HK-2 (cell line): ENCODE data around the gene RAB11A.

Experiments
- DNase-seq: peaks from one replicate; pipeline ENCODE4 v3.0.0-alpha.2; 2018; ENCODE audit not compliant: unreplicated experiment

RAB11A gene

GRCh38 chr15:65916664-65917406 lies 47.5 kb downstream of the RAB11A start:
- peak; percentile 38 for DNase-seq

- DNase-seq = no peak
Observed at GRCh38 chr15:65917407-65917756, 48.1 kb downstream of the RAB11A start.

GRCh38 chr15:65917936-65918335 lies 48.6 kb downstream of the RAB11A start:
- DNase-seq = no peak

- no peak for DNase-seq
Observed at GRCh38 chr15:65918357-65918920, 49.1 kb downstream of the RAB11A start.

GRCh38 chr15:65918945-65919344 lies 49.7 kb downstream of the RAB11A start:
- DNase-seq = no peak

GRCh38 chr15:65919353-65919752 lies 50.1 kb downstream of the RAB11A start:
- DNase-seq = no peak

- DNase-seq = no peak
Observed at GRCh38 chr15:65920121-65920520, 50.8 kb downstream of the RAB11A start.

GRCh38 chr15:65920825-65921309 lies 51.6 kb downstream of the RAB11A start:
- no peak for DNase-seq

- DNase-seq = no peak
Observed at GRCh38 chr15:65921780-65922179, 52.5 kb downstream of the RAB11A start.

- no peak for DNase-seq
Observed at GRCh38 chr15:65922621-65923020, 53.3 kb downstream of the RAB11A start.

GRCh38 chr15:65923264-65923663 lies 54.0 kb downstream of the RAB11A start:
- no peak for DNase-seq

- no peak for DNase-seq
Observed at GRCh38 chr15:65924004-65924403, 54.7 kb downstream of the RAB11A start.

- DNase-seq = no peak
Observed at GRCh38 chr15:65925338-65925737, 56.0 kb downstream of the RAB11A start.

GRCh38 chr15:65926459-65926858 lies 57.2 kb downstream of the RAB11A start:
- no peak for DNase-seq

- no peak for DNase-seq
Observed at GRCh38 chr15:65926899-65927298, 57.6 kb downstream of the RAB11A start.

- DNase-seq = no peak
Observed at GRCh38 chr15:65927545-65927944, 58.3 kb downstream of the RAB11A start.

- no peak for DNase-seq
Observed at GRCh38 chr15:65929573-65929972, 60.3 kb downstream of the RAB11A start.

- no peak for DNase-seq
Observed at GRCh38 chr15:65930134-65930533, 60.8 kb downstream of the RAB11A start.

GRCh38 chr15:65931221-65931620 lies 61.9 kb downstream of the RAB11A start:
- DNase-seq = no peak

- no peak for DNase-seq
Observed at GRCh38 chr15:65935391-65935790, 66.1 kb downstream of the RAB11A start.

GRCh38 chr15:65936282-65936681 lies 67.0 kb downstream of the RAB11A start:
- DNase-seq = no peak

GRCh38 chr15:65937054-65937453 lies 67.8 kb downstream of the RAB11A start:
- DNase-seq = no peak

GRCh38 chr15:65937476-65937875 lies 68.2 kb downstream of the RAB11A start:
- DNase-seq = no peak

GRCh38 chr15:65938604-65939003 lies 69.3 kb downstream of the RAB11A start:
- no peak for DNase-seq
